ENCODE data around the gene RBM22. TPM values are rescaled to one million over a fixed set of nuclear protein-coding genes. Genes with fewer than 3 reads are reported as not detected.

The RBM22 gene
- 38.2 and 46.9 TPM in 2 replicates for total RNA-seq

GRCh38 chr5:150700594-150701377, at the start of gene RBM22:
RBM22 (minus strand) TSS chr5:150701062; CDS start chr5:150700985, 77 bp downstream.

GRCh38 chr5:150661086-150661485, 39.8 kb downstream of the RBM22 start, which contains the start of gene MYOZ3:
MYOZ3 (plus strand) TSS chr5:150661251; CDS start chr5:150662942, 1,691 bp downstream.

Other genes starting within 250 kb of the RBM22 start
- 77.1 and 124 TPM in 2 replicates for gene NDST1, start 192.9 kb downstream of the RBM22 start, total RNA-seq
- gene SYNPO, start 60.4 kb downstream of the RBM22 start, total RNA-seq = 23.9 and 37.9 TPM in 2 replicates
- gene MYOZ3, start 39.8 kb downstream of the RBM22 start, total RNA-seq = under 0.01 and 1.1 TPM in 2 replicates
- gene DCTN4, start 58.0 kb upstream of the RBM22 start, total RNA-seq = 43.1 and 43.4 TPM in 2 replicates
- gene SMIM3, start 77.7 kb upstream of the RBM22 start, total RNA-seq = 2.0 and 3.9 TPM in 2 replicates
- gene IRGM, start 145.5 kb upstream of the RBM22 start, total RNA-seq = not detected in 2 replicates
- 5.3 and 6.2 TPM in 2 replicates for gene ZNF300, start 203.9 kb upstream of the RBM22 start, total RNA-seq